ENCODE data around the gene ATP9B. TPM values are rescaled to one million over a fixed set of nuclear protein-coding genes. Genes with fewer than 3 reads are reported as not detected.

ATP9B gene
- total RNA-seq, 1 experiment from 2014 or later: 10.7 TPM

DNA sequence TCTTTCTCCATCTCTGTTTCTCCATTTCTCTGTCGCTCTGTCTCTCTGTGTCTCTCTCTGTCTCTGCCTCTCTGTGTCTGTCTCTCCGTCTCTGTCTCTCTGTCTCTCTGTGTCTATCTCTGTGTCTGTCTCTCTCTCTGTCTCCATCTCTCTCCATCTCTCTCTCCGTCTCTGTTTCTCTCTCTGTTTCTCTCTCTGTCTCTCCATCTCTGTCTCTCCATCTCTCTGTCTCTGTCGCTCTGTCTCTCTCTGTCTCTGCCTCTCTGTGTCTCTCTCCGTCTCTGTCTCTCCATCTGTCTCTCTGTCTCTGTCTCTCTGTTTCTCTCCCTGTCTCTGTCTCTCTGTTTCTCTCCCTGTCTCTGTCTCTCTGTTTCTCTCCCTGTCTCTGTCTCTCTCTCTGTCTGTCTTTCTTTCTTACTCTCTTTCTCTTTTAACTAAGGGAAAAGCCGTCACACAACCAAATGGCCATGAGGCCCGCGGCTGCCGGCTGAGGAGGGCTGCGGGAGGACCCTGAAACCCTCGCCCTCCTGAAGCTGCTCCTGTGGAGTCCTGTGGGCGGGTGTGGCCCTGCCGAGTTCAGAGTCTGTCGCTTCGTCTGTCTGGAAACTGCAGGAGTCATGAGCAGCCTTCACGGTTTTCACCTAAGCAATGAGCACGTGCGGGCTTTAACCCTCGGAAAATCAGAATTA is 355.8 kb downstream of the ATP9B start:
- Histone ChIP-seq H3K27ac (no peak overlapping the region), H3K4me1 (replicated peaks) (no peaks in the 10 kb centered on the region), H3K36me3 (no peaks in the 10 kb centered on the region), H3K9me3 (replicated peaks) (no peaks in the 10 kb centered on the region), H3K27me3 (replicated peaks) (no peaks in the 10 kb centered on the region), H3K4me3 (no peak overlapping the region)
- DNase-seq (ENCODE audit: low read depth in 1 of 2, low spot score in 2 of 2): no peak

DNA sequence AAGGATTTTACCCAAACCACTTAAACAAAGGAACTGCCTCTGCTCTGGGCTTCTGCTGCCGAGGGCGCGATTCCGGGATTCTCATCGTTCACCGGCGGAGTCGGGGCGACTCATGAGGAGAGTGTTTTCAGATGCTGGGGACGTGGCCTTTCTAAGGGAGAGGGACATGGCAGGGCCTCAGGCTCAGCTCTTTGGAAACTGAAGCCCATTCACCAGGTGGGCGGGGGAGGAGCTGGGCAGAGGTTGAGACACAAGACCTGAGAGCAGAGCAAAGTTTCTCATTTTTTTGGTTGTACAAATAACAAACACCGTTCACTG is 356.3 kb downstream of the ATP9B start:
- Histone ChIP-seq H3K36me3 (no peaks in the 10 kb centered on the region), H3K9me3 (replicated peaks) (no peaks in the 10 kb centered on the region), H3K27me3 (replicated peaks) (no peaks in the 10 kb centered on the region), H3K27ac (no peak overlapping the region), H3K4me1 (replicated peaks) (no peaks in the 10 kb centered on the region), H3K4me3 (no peak overlapping the region)
- DNase-seq (ENCODE audit: low read depth in 1 of 2, low spot score in 2 of 2): no peak

DNA sequence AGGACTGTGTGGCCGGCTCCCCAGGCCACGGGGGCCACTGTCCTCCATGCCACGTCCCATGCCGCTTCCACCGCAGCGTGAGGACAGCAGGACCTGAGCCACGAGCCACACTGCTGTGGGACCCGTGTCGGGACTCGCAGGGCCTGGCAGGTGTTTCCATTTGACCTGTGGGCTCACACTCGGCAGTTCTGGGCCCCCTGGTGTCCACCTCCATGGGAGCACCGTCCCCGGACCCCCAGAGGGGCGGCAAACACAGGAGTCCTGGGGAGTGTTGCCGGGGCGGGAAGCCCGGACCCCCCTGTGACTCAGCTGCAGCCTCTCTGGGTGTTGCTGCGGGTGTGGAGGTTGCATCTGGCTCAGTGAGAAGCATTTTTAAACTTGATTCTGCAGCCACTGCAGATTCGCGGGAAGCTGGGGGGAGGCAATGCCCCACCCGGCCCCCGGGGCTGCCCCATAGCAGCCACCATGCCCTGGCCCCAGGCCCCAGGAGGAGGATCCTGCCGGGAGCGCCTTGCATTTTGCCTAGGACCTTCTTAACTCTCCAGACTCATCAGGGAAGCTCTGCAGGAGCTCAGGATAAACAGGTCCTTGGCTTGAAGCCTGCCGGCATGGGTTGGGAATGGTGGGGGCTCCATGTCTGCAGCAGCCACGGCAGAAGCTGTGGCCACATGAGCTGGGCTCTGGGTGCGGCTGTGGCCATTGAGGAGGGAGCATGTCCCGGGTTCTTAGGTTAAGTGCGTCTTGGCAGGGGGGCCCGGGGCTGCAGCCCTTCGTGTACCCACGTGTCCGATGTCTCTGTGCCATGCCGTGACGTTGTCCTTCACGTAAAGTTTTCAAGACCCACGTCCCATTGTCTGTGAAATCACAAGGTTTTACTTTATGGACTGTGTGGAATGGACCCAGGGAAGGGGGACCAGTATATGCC is 357.4 kb downstream of the ATP9B start:
- Histone ChIP-seq H3K4me1 (replicated peaks) (no peaks in the 10 kb centered on the region), H3K4me3 (no peak overlapping the region), H3K27me3 (replicated peaks) (no peaks in the 10 kb centered on the region), H3K9me3 (replicated peaks) (no peaks in the 10 kb centered on the region), H3K36me3 (no peaks in the 10 kb centered on the region), H3K27ac (no peak overlapping the region)
- no peak for DNase-seq (ENCODE audit: low read depth in 1 of 2, low spot score in 2 of 2)

DNA sequence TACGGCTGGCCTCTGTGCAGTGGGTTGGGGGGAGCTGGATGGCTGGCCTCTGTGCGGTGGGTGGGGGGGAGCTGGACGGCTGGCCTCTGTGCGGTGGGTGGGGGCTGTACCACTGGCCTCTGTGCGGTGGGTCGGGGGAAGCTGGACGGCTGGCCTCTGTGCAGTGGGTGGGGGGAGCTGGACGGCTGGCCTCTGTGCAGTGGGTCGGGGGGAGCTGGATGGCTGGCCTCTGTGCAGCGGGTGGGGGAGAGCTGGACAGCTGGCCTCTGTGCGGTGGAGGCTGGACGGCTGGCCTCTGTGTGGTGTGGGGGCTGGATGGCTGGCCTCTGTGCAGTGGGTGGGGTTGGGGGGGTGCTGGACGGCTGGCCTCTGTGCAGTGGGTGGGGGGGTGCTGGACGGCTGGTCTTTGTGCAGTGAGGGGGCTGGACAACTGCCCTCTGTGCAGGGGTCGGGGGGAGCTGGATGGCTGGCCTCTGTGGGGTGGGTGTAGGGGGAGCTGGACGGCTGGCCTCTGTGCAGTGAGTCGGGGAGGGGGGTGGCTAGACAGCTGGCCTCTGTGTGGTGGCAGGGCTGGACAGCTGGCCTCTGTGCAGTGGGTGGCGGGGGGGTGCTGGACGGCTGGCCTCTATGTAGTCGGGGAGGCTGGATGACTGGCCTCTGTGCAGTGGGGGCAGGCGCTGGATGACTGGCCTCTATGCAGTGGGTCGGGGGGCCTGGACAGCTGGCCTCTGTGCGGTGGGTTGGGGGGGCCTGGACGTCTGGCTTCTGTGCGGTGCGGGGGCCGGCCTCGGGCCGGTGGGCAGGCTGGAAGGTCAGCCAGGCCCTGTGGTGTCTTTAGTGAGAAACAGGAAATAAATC is 358.4 kb downstream of the ATP9B start:
- Histone ChIP-seq H3K27ac (no peak overlapping the region), H3K9me3 (replicated peaks) (no peaks in the 10 kb centered on the region), H3K4me1 (replicated peaks) (no peaks in the 10 kb centered on the region), H3K27me3 (replicated peaks) (no peaks in the 10 kb centered on the region), H3K36me3 (no peaks in the 10 kb centered on the region), H3K4me3 (no peak overlapping the region)
- no peak for DNase-seq (ENCODE audit: low read depth in 1 of 2, low spot score in 2 of 2)

Other genes starting within 250 kb of the ATP9B start
- gene SALL3, start 89.6 kb upstream of the ATP9B start, total RNA-seq (2014; rRNA removed; shearing (Covaris generic)): 0.03 TPM in 1 of 2 replicates, not detected in the other

Data from SJSA1 (cell line).